Liver (tissue), 9 donors: ENCODE data around the gene SH3BP1. TPM values are rescaled to one million over a fixed set of nuclear protein-coding genes. Genes with fewer than 3 reads are reported as not detected.
A peak's percentile ranks its signal among the peaks of the same experiment; 100 is the strongest.

Source experiments
- DNase-seq: peaks from one replicate; pipeline ENCODE4 v3.0.0-alpha.2; 2017; ENCODE audit warnings: low spot score
- H3K27ac ChIP-seq, 2 donors: one replicate each; pipeline ENCODE4 v1.7.0; 2013; ENCODE audit warnings: inconsistent platforms in 2 of 2, low read length in 2 of 2, control low read depth in 1 of 2, low read depth in 1 of 2, mild to moderate bottlenecking in 1 of 2
- H3K27me3 ChIP-seq, 4 donors: one replicate each; pipeline versions ENCODE4 v1.6.1 to v1.7.0; 2013; ENCODE audit warnings: low read length in 3 of 4, inconsistent platforms in 1 of 4, mild to moderate bottlenecking in 1 of 4, moderate library complexity in 1 of 4; ENCODE audit not compliant: control insufficient read depth in 4 of 4, insufficient read depth in 4 of 4
- H3K36me3 ChIP-seq, 4 donors: one replicate each; pipeline versions ENCODE4 v1.6.1 to v1.7.0; 2013; ENCODE audit warnings: low read length in 3 of 4, mild to moderate bottlenecking in 3 of 4, low read depth in 1 of 4, moderate library complexity in 1 of 4; ENCODE audit not compliant: control insufficient read depth in 4 of 4, insufficient read depth in 3 of 4
- H3K4me1 ChIP-seq, 4 donors: one replicate each; pipeline versions ENCODE4 v1.6.1 to v1.7.0; 2013; ENCODE audit warnings: low read length in 3 of 4, mild to moderate bottlenecking in 3 of 4, moderate library complexity in 1 of 4; ENCODE audit not compliant: control insufficient read depth in 4 of 4, insufficient read depth in 4 of 4
- H3K4me3 ChIP-seq, 3 donors: one replicate each; pipeline versions ENCODE4 v1.6.1 to v1.7.0; 2013; ENCODE audit warnings: low read length in 3 of 3, control low read depth in 1 of 3, low read depth in 1 of 3, mild to moderate bottlenecking in 1 of 3
- H3K9ac ChIP-seq, 2 donors: one replicate each; pipeline ENCODE4 v1.7.0; 2013; ENCODE audit warnings: low read length in 2 of 2, mild to moderate bottlenecking in 2 of 2, moderate library complexity in 2 of 2, control low read depth in 1 of 2, low read depth in 1 of 2
- H3K9me3 ChIP-seq, 4 donors: one replicate each; pipeline versions ENCODE4 v1.6.1 to v1.7.0; 2013; ENCODE audit warnings: low read length in 3 of 4; ENCODE audit not compliant: control insufficient read depth in 4 of 4
- ATF3 ChIP-seq: IDR thresholded peaks from 2 replicates; pipeline ENCODE4 v1.6.1; 2016; ENCODE audit warnings: antibody characterized with exemption
- CTCF ChIP-seq: fragments of 150-350 bp; IDR thresholded peaks from 2 replicates; pipeline ENCODE4 v1.5.1; 2017; ENCODE audit warnings: improper control_type of control experiment, low read depth, low read length; ENCODE audit not compliant: missing input control
- FOXA1 ChIP-seq: IDR thresholded peaks from 2 replicates; pipeline ENCODE4 v1.6.1; 2016; ENCODE audit warnings: antibody characterized with exemption
- FOXA2 ChIP-seq: IDR thresholded peaks from 2 replicates; pipeline ENCODE4 v1.6.1; 2016; ENCODE audit warnings: antibody characterized with exemption
- GABPA ChIP-seq, 2 donors: IDR thresholded peaks in 1 of 2; conservative IDR thresholded peaks in 1 of 2; 2 replicates each; pipeline ENCODE4 v1.6.1; 2016; ENCODE audit warnings: antibody characterized with exemption in 2 of 2, mild to moderate bottlenecking in 1 of 2, moderate library complexity in 1 of 2
- HNF4G ChIP-seq: IDR thresholded peaks from 2 replicates; pipeline ENCODE4 v1.6.1; 2016; ENCODE audit warnings: antibody characterized with exemption
- JUND ChIP-seq, 2 donors: IDR thresholded peaks; 2 replicates each; pipeline ENCODE4 v1.6.1; 2016; ENCODE audit warnings: antibody characterized with exemption in 2 of 2
- MAX ChIP-seq: IDR thresholded peaks from 2 replicates; pipeline ENCODE4 v1.6.1; 2016; ENCODE audit warnings: antibody characterized with exemption
- NR2F2 ChIP-seq: IDR thresholded peaks from 2 replicates; pipeline ENCODE4 v1.6.1; 2016; ENCODE audit warnings: antibody characterized with exemption
- RAD21 ChIP-seq, 2 donors: IDR thresholded peaks; 2 replicates each; pipeline ENCODE4 v1.6.1; 2016; ENCODE audit warnings: antibody characterized with exemption in 2 of 2, mild to moderate bottlenecking in 2 of 2
- REST ChIP-seq: IDR thresholded peaks from 2 replicates; pipeline ENCODE4 v1.6.1; 2016; ENCODE audit warnings: antibody characterized with exemption, mild to moderate bottlenecking
- RXRA ChIP-seq, 2 donors: IDR thresholded peaks; 2 replicates each; pipeline ENCODE4 v1.6.1; 2017 to 2018; ENCODE audit warnings: antibody characterized with exemption in 2 of 2, mild to moderate bottlenecking in 1 of 2
- SP1 ChIP-seq: IDR thresholded peaks from 2 replicates; pipeline ENCODE4 v1.6.1; 2018; ENCODE audit warnings: antibody characterized with exemption, mild to moderate bottlenecking
- YY1 ChIP-seq: IDR thresholded peaks from 2 replicates; pipeline ENCODE4 v1.6.1; 2016; ENCODE audit warnings: antibody characterized with exemption, mild to moderate bottlenecking
- ZBTB33 ChIP-seq: IDR thresholded peaks from 2 replicates; pipeline ENCODE4 v1.6.1; 2016; ENCODE audit warnings: antibody characterized with exemption
- WGBS: extraction: QIAGEN DNeasy Blood & Tissue Kit; methylation state at CpG from one replicate; pipeline ENCODE4 v1.1.7; 2013; 5-methylcytosine and 5-hydroxymethylcytosine counted together
- polyA plus RNA-seq, 2 donors: library from polyadenylated mRNA; stranded (reverse) in 1 of 2; unstranded in 1 of 2; fragments of 200-250 nt in 1 of 2; fragments of >200 nt in 1 of 2; fragmentation: Nextera tagmentation in 1 of 2; extraction: Ambion mirVana in 1 of 2; gene quantifications; one replicate each; pipeline versions ENCODE4 v1.2.1 to v1.2.3, GENCODE V29; 2013 to 2015
- total RNA-seq, 2 donors: library from RNA; depleted of rRNA; stranded (reverse); fragments of >200 nt; gene quantifications; one replicate each; pipeline ENCODE4 v1.2.3, GENCODE V29; 2014
- donor health status: healthy.
- donor health status: healthy.
- donor health status: healthy.
- donor health status: healthy.
- donor health status: healthy.

The SH3BP1 gene
- total and polyA plus RNA-seq, 4 donors = 0.24 to 8.2 (median 2.7) TPM

GRCh38 chr22:37657590-37658132 is 18.2 kb downstream of the SH3BP1 start:
- Histone ChIP-seq H3K27me3 (no peaks in the 10 kb centered on the region), H3K4me3 (peak overlapping the region; percentile 49 to 54 (median 53)), H3K4me1 (peaks cover 8 to 44% (median 38%) of the 10 kb centered on the region in 4 donors), H3K9me3 (no peaks in the 10 kb centered on the region), H3K36me3 (no peaks in the 10 kb centered on the region), H3K9ac (peak overlapping the region in 1 of 2 donors; percentile 49), H3K27ac (peak overlapping the region; percentile 65 to 73)
- DNase-seq = no peak
- no peak for TF ChIP-seq GABPA (IDR thresholded peaks at IDR 0.05 in 1 of 2, conservative IDR thresholded peaks at IDR 0.05 in 1 of 2)
- no peak for TF ChIP-seq ATF3
- TF ChIP-seq JUND (IDR thresholded peaks at IDR 0.05) = no peak
- TF ChIP-seq REST = no peak
- TF ChIP-seq NR2F2 = no peak
- no peak for TF ChIP-seq RXRA (IDR thresholded peaks at IDR 0.05)
- no peak for TF ChIP-seq CTCF
- no peak for TF ChIP-seq ZBTB33
- no peak for TF ChIP-seq FOXA2
- TF ChIP-seq FOXA1 = no peak
- TF ChIP-seq RAD21 (IDR thresholded peaks at IDR 0.05) = no peak
- TF ChIP-seq YY1 = no peak
- no peak for TF ChIP-seq SP1
- TF ChIP-seq MAX = no peak
- TF ChIP-seq HNF4G = no peak
- 4% methylated on average over 6 of the region's 6 CpGs for WGBS
